HFFc6 (cell line): ENCODE results near the gene AFAP1. TPM values are rescaled to one million over a fixed set of nuclear protein-coding genes. Genes with fewer than 3 reads are reported as not detected.

Source experiments
- DNase-seq: peaks from one replicate; pipeline ENCODE4 v3.0.0-alpha.2; 2018
- H3K27ac Mint-ChIP-seq: 2 replicates; pipeline ENCODE4 v1.8.0; 2020; ENCODE audit warnings: mild to moderate bottlenecking, mixed read lengths
- H3K27me3 Mint-ChIP-seq: 2 replicates; pipeline ENCODE4 v1.8.0; 2021; ENCODE audit warnings: mild to moderate bottlenecking, moderate library complexity, mixed read lengths; ENCODE audit not compliant: insufficient read depth
- H3K36me3 Mint-ChIP-seq: 2 replicates; pipeline ENCODE4 v1.8.0; 2021; ENCODE audit warnings: low read depth, mixed read lengths
- H3K4me1 Mint-ChIP-seq: 2 replicates; pipeline ENCODE4 v1.8.0; 2020; ENCODE audit warnings: low read depth, mixed read lengths
- H3K4me3 Mint-ChIP-seq: 2 replicates; pipeline ENCODE4 v1.8.0; 2020; ENCODE audit warnings: mild to moderate bottlenecking, moderate library complexity, mixed read lengths
- H3K9me3 Mint-ChIP-seq: 2 replicates; pipeline ENCODE4 v1.8.0; 2020; ENCODE audit warnings: mild to moderate bottlenecking, mixed read lengths
- total RNA-seq, 6 experiments: library from RNA; stranded (reverse); fragmentation: NEBNext Ultra II Directional; extraction: Animal tissue kit (Norgen Biotek cat#: 25700); gene quantifications; 2 replicates in 1 of 6; 3 replicates in 5 of 6; pipeline ENCODE4 v1.2.3, GENCODE V29; 2021
- TF ChIP-seq, protein P1 (sequence below): fragments of 200-600 bp; sonication (generic); IDR thresholded peaks from 2 replicates; pipeline ENCODE4 v1.5.0; 2021; ENCODE audit warnings: antibody characterized with exemption, mild to moderate bottlenecking

Gene AFAP1
- total RNA-seq, 6 experiments from 2014 or later: 99.7 to 116 (median 107) TPM

DNA sequence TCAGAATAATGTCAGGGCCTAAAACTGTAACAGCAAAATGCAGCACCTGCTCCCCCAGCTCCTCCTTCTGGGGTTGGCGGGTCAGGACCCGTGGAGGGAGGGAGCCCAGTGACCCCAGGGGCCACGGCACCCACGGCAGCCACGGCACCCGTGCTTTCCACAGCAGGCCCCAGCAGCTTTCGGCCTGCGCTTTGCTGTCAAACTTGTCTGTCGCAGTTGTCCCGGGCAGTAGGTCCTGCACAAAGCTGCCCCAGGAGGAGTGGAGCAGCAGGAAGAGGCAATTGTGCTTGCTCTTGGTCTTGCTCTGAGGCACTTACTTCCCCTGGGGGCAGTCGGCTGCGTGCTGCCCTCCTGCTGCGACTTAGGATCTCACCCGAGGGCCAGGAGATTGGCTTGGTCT is 183.6 kb downstream of the AFAP1 start:
- peaks cover 4% of the 10 kb centered on the region; the same call in 1 of the 2 replicates for H3K9me3 Mint-ChIP-seq
- H3K4me3 Mint-ChIP-seq: no peak overlapping the region; the same call in 1 of the 2 replicates
- DNase-seq: no peak
- H3K36me3 Mint-ChIP-seq: peaks cover 12% of the 10 kb centered on the region
- H3K27me3 Mint-ChIP-seq: peaks cover 59% of the 10 kb centered on the region
- H3K27ac Mint-ChIP-seq: peak overlapping the region; percentile 11
- no peaks in the 10 kb centered on the region for H3K4me1 Mint-ChIP-seq
- TF ChIP-seq, protein P1, sequence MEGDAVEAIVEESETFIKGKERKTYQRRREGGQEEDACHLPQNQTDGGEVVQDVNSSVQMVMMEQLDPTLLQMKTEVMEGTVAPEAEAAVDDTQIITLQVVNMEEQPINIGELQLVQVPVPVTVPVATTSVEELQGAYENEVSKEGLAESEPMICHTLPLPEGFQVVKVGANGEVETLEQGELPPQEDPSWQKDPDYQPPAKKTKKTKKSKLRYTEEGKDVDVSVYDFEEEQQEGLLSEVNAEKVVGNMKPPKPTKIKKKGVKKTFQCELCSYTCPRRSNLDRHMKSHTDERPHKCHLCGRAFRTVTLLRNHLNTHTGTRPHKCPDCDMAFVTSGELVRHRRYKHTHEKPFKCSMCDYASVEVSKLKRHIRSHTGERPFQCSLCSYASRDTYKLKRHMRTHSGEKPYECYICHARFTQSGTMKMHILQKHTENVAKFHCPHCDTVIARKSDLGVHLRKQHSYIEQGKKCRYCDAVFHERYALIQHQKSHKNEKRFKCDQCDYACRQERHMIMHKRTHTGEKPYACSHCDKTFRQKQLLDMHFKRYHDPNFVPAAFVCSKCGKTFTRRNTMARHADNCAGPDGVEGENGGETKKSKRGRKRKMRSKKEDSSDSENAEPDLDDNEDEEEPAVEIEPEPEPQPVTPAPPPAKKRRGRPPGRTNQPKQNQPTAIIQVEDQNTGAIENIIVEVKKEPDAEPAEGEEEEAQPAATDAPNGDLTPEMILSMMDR: no peak

DNA sequence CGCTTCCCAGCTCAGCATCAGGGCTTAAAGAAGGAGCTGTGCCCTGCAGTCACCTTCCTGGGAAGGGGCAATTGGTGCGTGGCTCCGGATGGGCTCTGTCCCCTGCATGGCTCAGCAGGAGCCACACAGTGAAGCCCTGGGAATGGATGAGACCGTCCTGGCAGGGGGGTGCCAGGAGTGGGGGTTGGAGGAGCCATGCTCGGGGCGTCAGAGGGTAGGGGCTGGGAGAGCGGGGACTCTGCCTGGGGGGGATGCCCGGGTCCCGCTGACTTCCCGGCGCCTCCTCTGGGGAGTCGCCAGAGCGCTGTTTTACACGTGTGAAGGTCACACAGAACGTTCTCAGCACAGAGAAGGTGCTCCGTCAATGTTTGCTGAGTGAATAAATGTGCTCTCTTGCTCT is 184.1 kb downstream of the AFAP1 start:
- Mint-ChIP-seq H3K9me3 (peaks cover 4% of the 10 kb centered on the region; the same call in 1 of the 2 replicates), H3K27me3 (peaks cover 59% of the 10 kb centered on the region), H3K4me3 (no peak overlapping the region), H3K27ac (no peak overlapping the region; the same call in 1 of the 2 replicates), H3K4me1 (peaks cover 1% of the 10 kb centered on the region; the same call in 1 of the 2 replicates), H3K36me3 (peaks cover 12% of the 10 kb centered on the region)
- TF ChIP-seq, protein P1: no peak
- no peak for DNase-seq

DNA sequence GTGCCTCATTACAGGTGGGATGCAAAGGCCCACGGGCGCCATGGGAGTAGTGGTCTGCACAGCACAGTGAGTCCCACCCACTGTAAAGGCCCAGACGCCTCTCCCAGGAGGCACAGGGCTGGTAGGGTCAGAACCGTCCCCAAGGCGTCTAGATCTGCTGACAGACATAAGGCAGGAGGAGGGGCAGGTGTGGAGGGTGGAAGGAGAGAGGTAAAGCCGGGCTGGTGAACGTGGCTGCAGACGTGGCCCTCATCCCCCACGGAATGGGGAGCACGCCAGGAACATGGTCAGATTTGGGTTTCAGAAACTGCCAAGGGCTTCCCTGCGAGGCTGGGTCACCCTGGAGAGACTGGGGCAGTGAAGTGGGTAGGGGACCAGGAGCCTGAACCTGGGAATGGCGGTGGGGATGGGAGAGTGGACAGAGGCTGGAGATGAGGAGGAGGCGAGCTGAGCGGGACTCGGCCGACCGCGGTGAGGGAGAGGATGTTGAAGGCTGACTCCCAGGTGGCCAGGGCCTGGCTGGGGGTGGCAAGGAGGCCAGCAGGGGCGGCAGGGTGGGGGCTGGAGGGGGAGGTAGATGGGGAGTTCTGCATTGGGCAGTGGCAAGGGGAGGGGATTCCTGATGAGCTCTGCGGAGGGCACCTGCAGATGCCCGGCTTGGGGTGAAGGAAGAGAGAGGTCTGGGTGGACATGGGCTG is 184.9 kb downstream of the AFAP1 start:
- Mint-ChIP-seq H3K36me3 (peaks cover 12% of the 10 kb centered on the region), H3K9me3 (peaks cover 4% of the 10 kb centered on the region; the same call in 1 of the 2 replicates)

DNA sequence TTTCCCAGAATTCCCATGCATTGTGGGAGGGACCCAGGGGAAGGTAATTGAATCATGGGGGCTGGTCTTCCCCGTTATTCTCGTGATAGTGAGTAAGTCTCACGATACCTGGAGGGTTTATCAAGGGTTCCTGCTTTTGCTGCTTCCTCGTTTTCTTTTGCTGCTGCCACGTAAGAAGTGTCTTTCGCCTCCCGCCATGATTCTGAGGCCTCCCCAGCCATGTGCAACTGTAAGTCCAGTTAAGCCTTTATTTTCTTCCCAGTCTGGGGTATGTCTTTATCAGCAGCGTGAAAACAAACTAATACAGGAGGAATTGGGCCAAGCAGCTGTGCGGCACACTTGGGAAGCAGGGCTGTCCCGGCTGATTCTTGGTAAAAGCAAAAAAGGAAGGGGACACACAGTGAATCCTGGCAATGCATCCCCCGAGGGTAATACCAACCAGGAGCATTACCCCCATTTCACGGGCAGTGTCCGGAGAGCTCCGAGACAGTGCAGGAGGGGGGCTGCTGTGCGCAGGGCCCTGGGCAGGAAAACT is 185.7 kb downstream of the AFAP1 start:
- DNase-seq: no peak
- Mint-ChIP-seq H3K27ac (peak overlapping the region; percentile 29; the same call in 1 of the 2 replicates), H3K36me3 (peaks cover 12% of the 10 kb centered on the region), H3K4me3 (no peak overlapping the region), H3K4me1 (peaks cover 17% of the 10 kb centered on the region), H3K27me3 (peaks cover 50% of the 10 kb centered on the region), H3K9me3 (peaks cover 4% of the 10 kb centered on the region; the same call in 1 of the 2 replicates)
- TF ChIP-seq, protein P1: no peak

More for the DNA sequence above, 184.9 kb downstream of the AFAP1 start:
- no peak overlapping the region for H3K27ac Mint-ChIP-seq
- peaks cover 10% of the 10 kb centered on the region for H3K4me1 Mint-ChIP-seq
- peak overlapping the region; percentile 23; the same call in 1 of the 2 replicates for H3K4me3 Mint-ChIP-seq
- H3K27me3 Mint-ChIP-seq: peaks cover 55% of the 10 kb centered on the region
- TF ChIP-seq, protein P1: no peak
- no peak for DNase-seq

DNA sequence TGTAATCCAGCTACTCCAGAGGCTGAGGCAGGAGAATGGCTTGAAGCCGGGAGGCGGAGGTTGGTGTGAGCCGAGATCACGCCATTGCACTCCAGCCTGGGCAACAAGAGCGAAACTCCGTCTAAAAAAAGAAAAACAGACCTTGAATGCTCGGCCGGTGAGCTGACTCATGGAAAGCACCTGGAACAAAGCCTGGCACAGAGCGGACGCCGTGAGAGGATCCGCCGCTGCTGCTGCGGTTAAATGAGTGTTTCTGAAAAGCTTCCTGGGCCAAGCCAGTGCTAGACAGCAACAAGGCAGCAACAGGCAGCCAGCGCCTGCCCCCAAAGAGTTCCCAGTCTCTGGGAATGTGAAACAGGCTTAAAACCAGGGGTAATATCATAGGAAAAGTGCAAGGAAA is 186.4 kb downstream of the AFAP1 start:
- TF ChIP-seq, protein P1: no peak
- DNase-seq: no peak
- Mint-ChIP-seq H3K9me3 (peaks cover 2% of the 10 kb centered on the region; the same call in 1 of the 2 replicates), H3K36me3 (peaks cover 12% of the 10 kb centered on the region), H3K27ac (no peak overlapping the region), H3K27me3 (peaks cover 45% of the 10 kb centered on the region), H3K4me3 (no peak overlapping the region), H3K4me1 (peaks cover 24% of the 10 kb centered on the region)
